Karpas-422 (cell line): Measurements from ENCODE around the gene IRF9. TPM values are rescaled to one million over a fixed set of nuclear protein-coding genes. Genes with fewer than 3 reads are reported as not detected.

Experiments used
- DNase-seq: peaks from one replicate; pipeline ENCODE4 v3.0.0-alpha.2; 2015
- H2AFZ ChIP-seq: fragments of 200-600 bp; sonication (generic); 2 replicates; pipeline ENCODE4 v1.6.1; 2014; ENCODE audit warnings: antibody characterized with exemption, low read length, mixed read lengths
- H3K27ac ChIP-seq: fragments of 200-600 bp; sonication (generic); 2 replicates; pipeline ENCODE4 v1.5.1; 2014; ENCODE audit warnings: mild to moderate bottlenecking, low read length, moderate library complexity
- H3K27me3 ChIP-seq: fragments of 200-600 bp; sonication (generic); 2 replicates; pipeline ENCODE4 v1.6.1; 2014; ENCODE audit warnings: low read length, mixed read lengths
- H3K36me3 ChIP-seq: fragments of 200-600 bp; sonication (generic); 2 replicates; pipeline ENCODE4 v1.6.1; 2014; ENCODE audit warnings: low read length, mixed read lengths; ENCODE audit not compliant: insufficient read depth
- H3K4me1 ChIP-seq: fragments of 200-600 bp; sonication (generic); 2 replicates; pipeline ENCODE4 v1.6.1; 2014; ENCODE audit warnings: mild to moderate bottlenecking, low read length, mixed read lengths
- H3K4me2 ChIP-seq: fragments of 200-600 bp; sonication (generic); 2 replicates; pipeline ENCODE4 v1.6.1; 2014; ENCODE audit warnings: low read length, low read depth, mild to moderate bottlenecking; ENCODE audit not compliant: poor library complexity, severe bottlenecking
- H3K4me3 ChIP-seq: fragments of 200-600 bp; sonication (generic); 2 replicates; pipeline ENCODE4 v1.5.1; 2014; ENCODE audit warnings: mild to moderate bottlenecking, antibody characterized with exemption, low read length, mixed read lengths
- H3K79me2 ChIP-seq: fragments of 200-600 bp; sonication (generic); 2 replicates; pipeline ENCODE4 v1.6.1; 2014; ENCODE audit warnings: mild to moderate bottlenecking, low read length, mixed read lengths
- H3K9ac ChIP-seq: fragments of 200-600 bp; sonication (generic); 2 replicates; pipeline ENCODE4 v1.6.0; 2014; ENCODE audit warnings: low read length
- H3K9me2 ChIP-seq: fragments of 200-600 bp; sonication (generic), shearing (Covaris generic); replicated peaks from 2 replicates; pipeline ENCODE4 v1.6.0; 2014; ENCODE audit warnings: mild to moderate bottlenecking, low read length, moderate library complexity; ENCODE audit not compliant: insufficient read depth
- H3K9me3 ChIP-seq: fragments of 300-700, 200-600 bp; sonication (generic); 2 replicates; pipeline ENCODE4 v1.6.1; 2014; ENCODE audit warnings: low read length, mixed read lengths
- H4K20me1 ChIP-seq: fragments of 200-600 bp; sonication (generic); 2 replicates; pipeline ENCODE4 v1.6.1; 2014; ENCODE audit warnings: mild to moderate bottlenecking, antibody characterized with exemption, low read length, low read depth; ENCODE audit not compliant: insufficient read depth
- total RNA-seq: library from RNA; depleted of rRNA; stranded (reverse); fragments of >200 nt; shearing (Covaris generic); gene quantifications from 2 replicates; pipeline ENCODE4 v1.2.3, GENCODE V29; 2014; ENCODE audit warnings: low replicate concordance; rRNA removed

The IRF9 gene
- 72.7 and 79.8 TPM in 2 replicates for total RNA-seq

- peak within 1 kb of the TSS; percentile 88 for H3K9ac ChIP-seq
- no peak within 1 kb of the TSS for H2AFZ ChIP-seq
- H3K4me2 ChIP-seq, result peak within 1 kb of the TSS; percentile 91
- peaks cover 56% of the 10 kb centered on the region; the same call in 1 of the 2 replicates for H3K36me3 ChIP-seq
- peaks cover 17% of the 10 kb centered on the region for H3K79me2 ChIP-seq
- no peaks in the 10 kb centered on the region for H3K9me3 ChIP-seq
- no peaks in the 10 kb centered on the region for H3K9me2 ChIP-seq
- H3K27me3 ChIP-seq, result no peaks in the 10 kb centered on the region
- H3K4me3 ChIP-seq, result peak within 1 kb of the TSS; percentile 76
- DNase-seq, result peak; percentile 99
- H4K20me1 ChIP-seq, result no peaks in the 10 kb centered on the region
- peak within 1 kb of the TSS; percentile 77 for H3K27ac ChIP-seq
- peaks cover 21% of the 10 kb centered on the region for H3K4me1 ChIP-seq
Measured at GRCh38 chr14:24160850-24161804, at the start of gene IRF9. Gene IRF9 (plus strand): TSS chr14:24161265. CDS start chr14:24162145, 880 bp downstream.

GRCh38 chr14:24113379-24113800, 47.7 kb upstream of the IRF9 start:
- DNase-seq, result peak; percentile 76
- Histone ChIP-seq H3K9me2 (no peaks in the 10 kb centered on the region), H3K9me3 (no peaks in the 10 kb centered on the region), H3K9ac (peak overlapping the region; percentile 95), H3K27me3 (no peaks in the 10 kb centered on the region), H3K36me3 (peaks cover 8% of the 10 kb centered on the region; the same call in 1 of the 2 replicates), H2AFZ (peak overlapping the region; percentile 87; the same call in 1 of the 2 replicates), H4K20me1 (no peaks in the 10 kb centered on the region), H3K4me2 (peak overlapping the region; percentile 91), H3K4me1 (peaks cover 26% of the 10 kb centered on the region), H3K27ac (peak overlapping the region; percentile 91), H3K4me3 (peak overlapping the region; percentile 89), H3K79me2 (peaks cover 22% of the 10 kb centered on the region)

- H3K9me2 ChIP-seq, result no peaks in the 10 kb centered on the region
- peaks cover 8% of the 10 kb centered on the region; the same call in 1 of the 2 replicates for H3K36me3 ChIP-seq
- H3K27ac ChIP-seq, result peak overlapping the region; percentile 91
- peak; percentile 98 for DNase-seq
- H3K4me3 ChIP-seq, result peak overlapping the region; percentile 89
- peaks cover 22% of the 10 kb centered on the region for H3K79me2 ChIP-seq
- H3K4me2 ChIP-seq, result peak overlapping the region; percentile 91
- H3K9ac ChIP-seq, result peak overlapping the region; percentile 95
- no peaks in the 10 kb centered on the region for H4K20me1 ChIP-seq
- peak overlapping the region; percentile 87 for H2AFZ ChIP-seq
- H3K9me3 ChIP-seq, result no peaks in the 10 kb centered on the region
- H3K4me1 ChIP-seq, result peaks cover 22% of the 10 kb centered on the region
- H3K27me3 ChIP-seq, result no peaks in the 10 kb centered on the region
Measured at GRCh38 chr14:24113801-24114531, 47.1 kb upstream of the IRF9 start.

- Histone ChIP-seq H2AFZ (peak within 1 kb of the TSS; percentile 87), H4K20me1 (no peaks in the 10 kb centered on the region), H3K27ac (peak within 1 kb of the TSS; percentile 91), H3K4me1 (peaks cover 19% of the 10 kb centered on the region), H3K9ac (peak within 1 kb of the TSS; percentile 95), H3K27me3 (no peaks in the 10 kb centered on the region), H3K4me3 (peak within 1 kb of the TSS; percentile 89), H3K9me2 (no peaks in the 10 kb centered on the region), H3K79me2 (peaks cover 22% of the 10 kb centered on the region), H3K4me2 (peak within 1 kb of the TSS; percentile 91), H3K36me3 (peaks cover 8% of the 10 kb centered on the region; the same call in 1 of the 2 replicates), H3K9me3 (no peaks in the 10 kb centered on the region)
- peak; percentile 100 for DNase-seq
Measured at GRCh38 chr14:24114532-24115421, 46.3 kb upstream of the IRF9 start, which contains the start of the genes DCAF11 and NRL. Gene DCAF11 (plus strand): TSS chr14:24114777. CDS start chr14:24115595, 818 bp downstream. Gene NRL (minus strand): TSS chr14:24114949. CDS start chr14:24082848, 32,101 bp downstream.

- DNase-seq, result no peak
- peak overlapping the region; percentile 78 for H2AFZ ChIP-seq
Measured at GRCh38 chr14:24115422-24116127, 45.5 kb upstream of the IRF9 start.

GRCh38 chr14:24116128-24116814, 44.8 kb upstream of the IRF9 start:
- Histone ChIP-seq H3K9ac (peak overlapping the region; percentile 77), H2AFZ (no peak overlapping the region), H3K9me3 (no peaks in the 10 kb centered on the region), H3K4me2 (peak overlapping the region; percentile 91), H3K9me2 (no peaks in the 10 kb centered on the region), H3K36me3 (peaks cover 16% of the 10 kb centered on the region), H3K27me3 (no peaks in the 10 kb centered on the region), H3K79me2 (peaks cover 22% of the 10 kb centered on the region), H3K4me3 (peak overlapping the region; percentile 89), H4K20me1 (no peaks in the 10 kb centered on the region), H3K27ac (no peak overlapping the region), H3K4me1 (peaks cover 19% of the 10 kb centered on the region)
- DNase-seq, result no peak

More at GRCh38 chr14:24115422-24116127, 45.5 kb upstream of the IRF9 start:
- Histone ChIP-seq H3K4me2 (peak overlapping the region; percentile 91), H3K4me3 (peak overlapping the region; percentile 89), H3K79me2 (peaks cover 22% of the 10 kb centered on the region), H3K9me2 (no peaks in the 10 kb centered on the region), H3K4me1 (peaks cover 19% of the 10 kb centered on the region), H3K9ac (peak overlapping the region; percentile 77), H3K9me3 (no peaks in the 10 kb centered on the region), H3K36me3 (peaks cover 9% of the 10 kb centered on the region; the same call in 1 of the 2 replicates), H3K27ac (peak overlapping the region; percentile 5; the same call in 1 of the 2 replicates), H3K27me3 (no peaks in the 10 kb centered on the region), H4K20me1 (no peaks in the 10 kb centered on the region)
